Fibroblast of villous mesenchyme (primary cell): Measurements from ENCODE around the gene KIZ. TPM values are rescaled to one million over a fixed set of nuclear protein-coding genes. Genes with fewer than 3 reads are reported as not detected.
"Not testable (repeated sequence)": the region's sequence is repeated elsewhere in the genome, so short reads cannot be mapped to it uniquely, and the experiment has no call there.

Experiments
- DNase-seq: peaks from one replicate; pipeline ENCODE4 v3.0.0-alpha.2; 2010; ENCODE audit warnings: low read depth
- H3K4me3 ChIP-seq: 2 replicates; pipeline ENCODE4 v1.5.1; 2011; ENCODE audit warnings: low read depth, mild to moderate bottlenecking, low read length
- total RNA-seq: library from RNA; depleted of rRNA; stranded (reverse); fragments of >200 nt; gene quantifications from 2 replicates; pipeline ENCODE4 v1.2.3, GENCODE V29; 2012
- TF ChIP-seq, protein P1 (sequence below): IDR thresholded peaks from 2 replicates; pipeline ENCODE4 v1.5.1; 2012; ENCODE audit warnings: low read depth, mild to moderate bottlenecking, low read length; ENCODE audit not compliant: insufficient read depth

The KIZ gene
- total RNA-seq, 1 donor = 15.5 TPM

DNA sequence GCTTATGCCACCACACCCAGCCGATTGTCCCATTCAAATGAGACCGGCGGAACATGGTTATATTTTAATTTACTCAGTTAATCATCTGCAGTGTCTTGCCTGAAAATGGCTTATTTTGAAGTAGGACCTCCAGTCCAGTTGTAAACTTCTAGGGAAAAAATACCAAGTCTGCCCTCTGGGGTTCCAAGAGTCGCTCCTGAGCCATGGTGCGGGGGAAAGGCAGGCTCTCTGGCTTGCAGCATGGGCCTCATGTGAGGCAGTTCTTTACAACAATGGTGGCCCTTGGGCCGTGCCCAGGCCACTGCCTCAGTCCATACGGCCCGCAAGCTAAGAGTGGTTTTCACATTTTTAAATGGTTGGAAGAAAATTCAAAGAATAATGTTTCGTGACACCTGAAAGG is 114.5 kb downstream of the KIZ start:
- TF ChIP-seq, protein P1, sequence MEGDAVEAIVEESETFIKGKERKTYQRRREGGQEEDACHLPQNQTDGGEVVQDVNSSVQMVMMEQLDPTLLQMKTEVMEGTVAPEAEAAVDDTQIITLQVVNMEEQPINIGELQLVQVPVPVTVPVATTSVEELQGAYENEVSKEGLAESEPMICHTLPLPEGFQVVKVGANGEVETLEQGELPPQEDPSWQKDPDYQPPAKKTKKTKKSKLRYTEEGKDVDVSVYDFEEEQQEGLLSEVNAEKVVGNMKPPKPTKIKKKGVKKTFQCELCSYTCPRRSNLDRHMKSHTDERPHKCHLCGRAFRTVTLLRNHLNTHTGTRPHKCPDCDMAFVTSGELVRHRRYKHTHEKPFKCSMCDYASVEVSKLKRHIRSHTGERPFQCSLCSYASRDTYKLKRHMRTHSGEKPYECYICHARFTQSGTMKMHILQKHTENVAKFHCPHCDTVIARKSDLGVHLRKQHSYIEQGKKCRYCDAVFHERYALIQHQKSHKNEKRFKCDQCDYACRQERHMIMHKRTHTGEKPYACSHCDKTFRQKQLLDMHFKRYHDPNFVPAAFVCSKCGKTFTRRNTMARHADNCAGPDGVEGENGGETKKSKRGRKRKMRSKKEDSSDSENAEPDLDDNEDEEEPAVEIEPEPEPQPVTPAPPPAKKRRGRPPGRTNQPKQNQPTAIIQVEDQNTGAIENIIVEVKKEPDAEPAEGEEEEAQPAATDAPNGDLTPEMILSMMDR = no peak
- no peak for DNase-seq
- no peak overlapping the region for H3K4me3 ChIP-seq

DNA sequence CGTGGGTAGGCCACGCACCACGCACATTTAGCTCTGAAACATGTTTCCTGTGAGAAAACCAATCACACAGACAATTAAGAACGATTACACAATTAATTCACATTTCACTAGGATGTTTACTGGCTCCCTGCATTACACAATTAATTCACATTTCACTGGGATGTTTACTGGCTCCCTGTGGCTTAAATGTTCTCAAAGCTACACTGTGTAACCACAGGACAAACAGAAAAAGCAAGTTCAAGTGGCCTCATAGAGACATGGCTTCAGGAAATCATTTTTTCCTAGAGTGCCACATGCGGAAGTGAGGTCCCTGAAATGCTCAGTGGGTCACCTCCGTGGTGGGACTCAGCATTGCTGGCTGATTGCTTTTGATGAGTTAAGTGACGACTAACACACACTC is 115.5 kb downstream of the KIZ start:
- DNase-seq = no peak
- TF ChIP-seq, protein P1 = no peak

DNA sequence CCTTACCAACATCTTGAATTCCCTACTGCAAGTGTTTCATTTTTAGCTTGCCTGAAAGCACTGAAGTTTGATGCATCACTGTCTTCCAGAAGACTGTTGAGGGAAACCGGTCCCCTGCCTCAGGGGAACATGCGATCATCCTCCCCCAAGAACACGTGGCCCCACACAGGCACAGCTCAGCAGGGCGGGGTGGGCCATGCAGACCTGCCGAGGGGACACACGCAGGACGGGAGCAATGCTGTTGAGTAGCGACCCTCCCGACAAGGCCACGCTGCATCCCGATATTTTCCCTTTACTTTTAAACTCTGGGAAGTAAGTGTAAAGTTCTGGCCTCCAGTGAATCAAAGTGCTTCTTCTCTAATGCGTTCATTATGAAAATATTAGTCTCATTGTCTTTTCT is 117.9 kb downstream of the KIZ start:
- DNase-seq = no peak
- TF ChIP-seq, protein P1 = no peak
- H3K4me3 ChIP-seq = no peak overlapping the region

More for the DNA sequence above, 115.5 kb downstream of the KIZ start:
- no peak overlapping the region for H3K4me3 ChIP-seq

DNA sequence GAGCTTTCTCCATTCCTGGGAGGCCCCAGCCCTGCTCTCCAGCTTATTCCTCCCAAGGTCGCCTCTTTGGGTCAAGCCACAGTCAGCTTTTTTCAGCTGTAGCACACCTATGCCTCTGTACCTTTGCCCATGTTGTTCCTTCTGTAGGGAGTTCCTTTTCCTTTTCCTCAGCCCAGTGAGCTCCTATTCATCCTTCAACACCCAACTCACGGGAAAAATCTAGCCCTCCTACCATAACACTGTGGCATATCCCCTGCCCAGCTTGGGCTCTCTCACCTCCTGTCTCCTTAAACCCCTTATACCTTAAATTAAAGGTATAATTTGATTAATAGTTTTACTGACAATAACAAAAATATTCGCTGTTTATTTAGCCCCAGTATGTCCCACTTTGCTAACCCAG is 118.9 kb downstream of the KIZ start:
- TF ChIP-seq, protein P1 = no peak
- no peak overlapping the region for H3K4me3 ChIP-seq

DNA sequence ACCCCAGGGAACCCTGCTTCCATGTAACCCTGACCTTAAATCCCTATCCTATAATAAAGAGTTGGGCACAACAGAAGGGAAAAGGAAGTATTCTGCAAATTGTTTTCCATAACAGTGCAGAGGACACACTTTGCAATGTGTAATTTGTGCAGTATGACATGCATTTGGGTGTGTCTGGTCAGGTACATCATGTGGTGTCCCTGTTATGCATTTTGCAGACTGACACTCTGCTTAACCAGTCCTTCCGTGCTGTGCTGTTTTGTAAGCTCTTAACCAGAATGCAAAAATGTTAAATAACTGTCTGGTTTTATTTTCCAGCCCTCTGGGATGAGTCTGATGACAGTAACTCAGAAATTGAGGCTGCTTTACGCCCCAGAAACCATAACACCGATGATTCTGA is 120.3 kb downstream of the KIZ start:
- no peak overlapping the region for H3K4me3 ChIP-seq
- TF ChIP-seq, protein P1 = no peak
- no peak for DNase-seq

More for the DNA sequence above, 118.9 kb downstream of the KIZ start:
- DNase-seq = no peak

DNA sequence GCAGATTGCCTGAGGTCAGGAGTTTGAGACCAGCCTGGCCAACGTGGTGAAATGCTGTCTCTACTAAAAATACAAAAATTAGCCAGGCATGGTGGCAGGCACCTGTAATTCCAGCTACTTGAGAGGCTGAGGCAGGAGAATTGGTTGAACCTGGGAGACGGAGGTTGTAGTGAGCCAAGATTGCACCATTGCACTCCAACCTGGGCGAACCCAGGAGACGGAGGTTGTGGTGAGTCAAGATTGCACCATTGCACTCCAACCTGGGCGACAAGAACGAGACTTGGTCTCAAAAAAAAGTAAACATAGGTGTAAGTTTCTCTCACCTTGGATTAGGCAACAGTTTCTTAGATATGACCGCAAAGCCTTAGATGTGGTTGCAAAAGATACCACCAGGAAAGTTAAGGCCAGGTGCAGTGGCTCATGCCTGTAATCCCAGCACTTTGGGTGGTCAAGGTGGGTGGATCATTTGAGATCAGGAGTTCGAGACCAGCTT is 121.8 kb downstream of the KIZ start:
- DNase-seq, H3K4me3 ChIP-seq: not testable (repeated sequence)

DNA sequence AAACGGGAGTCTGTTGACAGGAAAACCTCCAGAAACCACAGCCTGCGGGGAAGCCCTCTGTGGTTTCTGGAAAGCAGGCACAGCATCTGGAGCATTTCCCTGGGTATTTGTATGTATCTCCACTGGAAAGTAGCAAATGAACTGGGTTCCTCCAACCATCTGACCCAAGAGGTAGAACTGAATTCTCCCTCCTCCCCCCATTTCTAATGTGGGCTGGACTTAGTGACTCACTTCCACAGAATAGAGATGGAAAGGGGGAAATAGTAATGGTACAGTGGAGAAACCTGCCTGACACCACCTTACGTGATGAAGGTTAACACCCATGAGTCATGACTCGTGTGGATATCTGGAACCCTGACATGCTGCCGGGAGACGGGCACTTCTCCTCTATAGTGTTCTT is 125.4 kb downstream of the KIZ start:
- TF ChIP-seq, protein P1 = no peak
- peak; percentile 15 for DNase-seq
- no peak overlapping the region for H3K4me3 ChIP-seq
